Measurements from ENCODE around the gene EYA2. TPM values are rescaled to one million over a fixed set of nuclear protein-coding genes. Genes with fewer than 3 reads are reported as not detected.

Gene EYA2
- total RNA-seq, 1 experiment from 2014 or later = not detected

GRCh38 chr20:46941404-46941803 lies 46.8 kb downstream of the EYA2 start:
- no peak for DNase-seq (ENCODE audit: unreplicated experiment)
- no peaks in the 10 kb centered on the region for H3K4me1 Mint-ChIP-seq (ENCODE audit: insufficient read depth, unreplicated experiment)
- BruUV-seq (replicated peaks) = no TSS peak
- H3K27ac Mint-ChIP-seq (ENCODE audit: low read depth, unreplicated experiment) = no peak overlapping the region
- no peaks in the 10 kb centered on the region for H3K27me3 Mint-ChIP-seq (ENCODE audit: insufficient read depth, unreplicated experiment)
- no peaks in the 10 kb centered on the region for H3K9me3 Mint-ChIP-seq (ENCODE audit: unreplicated experiment)
- intact Hi-C loops (cut with micrococcal nuclease) = no loop called here
- H3K4me3 Mint-ChIP-seq (ENCODE audit: unreplicated experiment) = no peak overlapping the region
- CTCF ChIA-PET = no interaction called here
- TF ChIP-seq, protein P1, sequence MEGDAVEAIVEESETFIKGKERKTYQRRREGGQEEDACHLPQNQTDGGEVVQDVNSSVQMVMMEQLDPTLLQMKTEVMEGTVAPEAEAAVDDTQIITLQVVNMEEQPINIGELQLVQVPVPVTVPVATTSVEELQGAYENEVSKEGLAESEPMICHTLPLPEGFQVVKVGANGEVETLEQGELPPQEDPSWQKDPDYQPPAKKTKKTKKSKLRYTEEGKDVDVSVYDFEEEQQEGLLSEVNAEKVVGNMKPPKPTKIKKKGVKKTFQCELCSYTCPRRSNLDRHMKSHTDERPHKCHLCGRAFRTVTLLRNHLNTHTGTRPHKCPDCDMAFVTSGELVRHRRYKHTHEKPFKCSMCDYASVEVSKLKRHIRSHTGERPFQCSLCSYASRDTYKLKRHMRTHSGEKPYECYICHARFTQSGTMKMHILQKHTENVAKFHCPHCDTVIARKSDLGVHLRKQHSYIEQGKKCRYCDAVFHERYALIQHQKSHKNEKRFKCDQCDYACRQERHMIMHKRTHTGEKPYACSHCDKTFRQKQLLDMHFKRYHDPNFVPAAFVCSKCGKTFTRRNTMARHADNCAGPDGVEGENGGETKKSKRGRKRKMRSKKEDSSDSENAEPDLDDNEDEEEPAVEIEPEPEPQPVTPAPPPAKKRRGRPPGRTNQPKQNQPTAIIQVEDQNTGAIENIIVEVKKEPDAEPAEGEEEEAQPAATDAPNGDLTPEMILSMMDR (IDR thresholded peaks at IDR 0.05; ENCODE audit: unreplicated experiment) = no peak
- H3K36me3 Mint-ChIP-seq (ENCODE audit: insufficient read depth, unreplicated experiment) = no peaks in the 10 kb centered on the region
- POLR2A ChIA-PET = no interaction called here

DNA sequence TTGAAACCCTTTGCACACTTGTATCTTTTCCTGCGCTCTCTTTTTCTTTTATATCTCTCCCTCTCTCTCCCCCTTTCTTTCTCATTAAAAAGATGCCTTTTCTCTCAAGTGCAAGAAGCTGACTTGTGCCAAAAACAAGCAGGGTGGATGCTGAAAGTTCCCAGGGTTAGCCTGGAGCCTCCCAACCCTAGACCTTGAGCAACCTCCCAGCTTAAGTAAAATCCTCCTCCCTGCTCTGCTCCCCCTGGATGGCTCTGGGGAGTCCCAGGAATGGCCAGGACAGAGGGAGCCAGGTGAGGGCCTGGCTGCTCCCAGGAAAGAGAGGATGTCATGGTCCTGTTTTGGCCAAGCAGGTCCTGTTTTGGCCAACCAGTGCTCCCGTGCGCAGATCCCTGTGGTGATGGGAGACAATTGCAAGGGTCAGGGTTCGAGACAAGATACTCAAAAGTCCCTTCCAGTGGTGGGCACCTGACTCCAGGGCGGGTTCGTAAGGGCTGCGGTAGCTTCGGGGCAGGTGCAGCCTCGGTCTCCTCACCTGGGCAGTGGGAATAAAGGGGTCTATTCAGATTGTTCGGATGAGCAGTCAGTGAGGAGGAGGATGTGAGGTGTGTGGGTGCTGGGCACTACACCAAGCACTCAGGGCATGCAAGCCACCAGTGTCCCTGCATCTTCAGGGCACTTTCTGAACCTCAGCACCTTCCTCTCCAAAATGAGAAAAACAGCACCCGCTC lies 49.4 kb downstream of the EYA2 start:
- ChIA-PET POLR2A (no interaction called here), CTCF (interaction anchor here (0.6 to 1.0 kb wide), 4 partner anchors 8 to 190 kb away, joined by 3 to 7 read pairs (median 4); no protein-coding TSS in a partner anchor)
- DNase-seq (ENCODE audit: unreplicated experiment) = no peak
- H3K27me3 Mint-ChIP-seq (ENCODE audit: insufficient read depth, unreplicated experiment) = no peaks in the 10 kb centered on the region
- no peaks in the 10 kb centered on the region for H3K4me1 Mint-ChIP-seq (ENCODE audit: insufficient read depth, unreplicated experiment)
- TF ChIP-seq, protein P1 (IDR thresholded peaks at IDR 0.05; ENCODE audit: unreplicated experiment) = no peak
- H3K4me3 Mint-ChIP-seq (ENCODE audit: unreplicated experiment) = no peak overlapping the region
- H3K9me3 Mint-ChIP-seq (ENCODE audit: unreplicated experiment) = no peaks in the 10 kb centered on the region
- BruUV-seq (replicated peaks) = no TSS peak
- intact Hi-C loops (cut with micrococcal nuclease) = no loop called here
- no peak overlapping the region for H3K27ac Mint-ChIP-seq (ENCODE audit: low read depth, unreplicated experiment)
- no peaks in the 10 kb centered on the region for H3K36me3 Mint-ChIP-seq (ENCODE audit: insufficient read depth, unreplicated experiment)

GRCh38 chr20:46945465-46945864 lies 50.8 kb downstream of the EYA2 start:
- TF ChIP-seq, protein P1 (IDR thresholded peaks at IDR 0.05; ENCODE audit: unreplicated experiment) = no peak
- H3K27me3 Mint-ChIP-seq (ENCODE audit: insufficient read depth, unreplicated experiment) = no peaks in the 10 kb centered on the region
- no TSS peak for BruUV-seq (replicated peaks)
- H3K4me1 Mint-ChIP-seq (ENCODE audit: insufficient read depth, unreplicated experiment) = no peaks in the 10 kb centered on the region
- H3K4me3 Mint-ChIP-seq (ENCODE audit: unreplicated experiment) = no peak overlapping the region
- intact Hi-C loops (cut with micrococcal nuclease) = no loop called here
- POLR2A ChIA-PET = interaction anchor here (0.8 kb wide), 1 partner anchor 40 kb away, joined by 6 read pairs; no protein-coding TSS in a partner anchor
- no peaks in the 10 kb centered on the region for H3K9me3 Mint-ChIP-seq (ENCODE audit: unreplicated experiment)
- CTCF ChIA-PET = interaction anchor here (0.6 kb wide), 2 partner anchors 70 to 274 kb away, joined by 3 read pairs; no protein-coding TSS in a partner anchor
- H3K36me3 Mint-ChIP-seq (ENCODE audit: insufficient read depth, unreplicated experiment) = no peaks in the 10 kb centered on the region
- DNase-seq (ENCODE audit: unreplicated experiment) = no peak
- no peak overlapping the region for H3K27ac Mint-ChIP-seq (ENCODE audit: low read depth, unreplicated experiment)

GRCh38 chr20:46946181-46946624 lies 51.6 kb downstream of the EYA2 start:
- no peak for DNase-seq (ENCODE audit: unreplicated experiment)
- intact Hi-C loops (cut with micrococcal nuclease) = no loop called here
- Mint-ChIP-seq H3K36me3 (ENCODE audit: insufficient read depth, unreplicated experiment) (no peaks in the 10 kb centered on the region), H3K9me3 (ENCODE audit: unreplicated experiment) (no peaks in the 10 kb centered on the region), H3K4me3 (ENCODE audit: unreplicated experiment) (no peak overlapping the region), H3K4me1 (ENCODE audit: insufficient read depth, unreplicated experiment) (no peaks in the 10 kb centered on the region), H3K27me3 (ENCODE audit: insufficient read depth, unreplicated experiment) (no peaks in the 10 kb centered on the region), H3K27ac (ENCODE audit: low read depth, unreplicated experiment) (no peak overlapping the region)
- TF ChIP-seq, protein P1 (IDR thresholded peaks at IDR 0.05; ENCODE audit: unreplicated experiment) = no peak
- CTCF ChIA-PET = no interaction called here
- POLR2A ChIA-PET = no interaction called here
- BruUV-seq (replicated peaks) = no TSS peak

Data from MCF 10A (cell line).